ENCODE data around the gene COPS9. TPM values are rescaled to one million over a fixed set of nuclear protein-coding genes. Genes with fewer than 3 reads are reported as not detected.

Gene COPS9
- total and polyA plus RNA-seq, 10 of the 15 experiments (the other 5 are each of a cell fraction or from before 2014, with no cell fraction given), result 80.8 to 419 (median 213) TPM

DNA sequence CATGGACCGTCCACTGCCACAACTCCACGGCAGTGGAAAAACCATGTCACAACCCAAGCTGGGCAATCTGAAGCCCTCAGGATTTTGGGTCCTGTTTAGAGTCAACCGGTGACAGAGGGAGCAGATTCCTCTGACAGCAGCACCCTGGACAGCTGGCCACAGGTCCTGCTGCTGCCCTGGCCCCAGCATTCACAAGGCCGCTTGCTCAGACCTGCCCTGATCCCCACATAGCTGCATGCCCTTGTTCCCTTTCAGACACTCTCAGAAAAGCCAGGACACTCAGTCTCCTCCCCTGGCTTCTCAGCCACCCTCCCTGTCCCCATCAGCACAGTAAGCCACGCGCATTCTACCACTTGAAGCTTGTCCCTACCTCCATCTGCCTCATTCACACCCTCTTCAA, 1.6 kb downstream of the COPS9 start (continued):
- no peak for TF ChIP-seq RFX5 (IDR thresholded peaks at IDR 0.05; ENCODE audit: low read depth, low read length)
- no peak for TF ChIP-seq RAD51 (IDR thresholded peaks at IDR 0.05)

DNA sequence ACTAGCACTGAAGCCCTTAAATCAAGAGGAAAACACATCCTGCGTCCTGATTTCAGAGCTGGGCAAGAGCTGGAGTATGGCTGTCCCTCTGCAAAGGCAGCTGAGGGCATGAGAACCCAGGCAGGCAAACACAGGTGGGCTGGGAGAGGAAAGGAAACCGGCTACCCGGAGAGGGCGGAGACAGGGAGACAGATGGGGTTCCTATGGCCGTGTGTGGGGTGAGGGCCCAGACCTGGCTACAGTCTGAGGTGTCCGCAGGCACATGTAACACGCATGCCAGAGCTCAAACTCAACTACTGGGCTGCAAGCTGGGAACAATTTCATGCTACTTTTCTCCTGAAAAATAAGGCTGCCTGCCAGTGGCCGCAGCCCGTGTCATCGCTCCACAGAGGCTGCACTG, 2.7 kb downstream of the COPS9 start:
- in situ Hi-C loops (cut with MboI), result no loop called here
- no peak for DNase-seq (ENCODE audit: low read depth, low spot score)

More for the DNA sequence above, 2.7 kb downstream of the COPS9 start:
- Histone ChIP-seq H3K4me1 (ENCODE audit: control insufficient read depth, insufficient read depth, low read length) (no peaks in the 10 kb centered on the region; the same call in 1 of the 2 replicates), H2AFZ (ENCODE audit: control insufficient read depth, low read depth, low read length) (no peak overlapping the region), H3K36me3 (ENCODE audit: control insufficient read depth in 2 of 2, insufficient read depth in 2 of 2, low read length in 1 of 2) (peaks cover 18 to 26% of the 10 kb centered on the region in 2 experiments; a peak in 3 of 4 replicates), H3K27me3 (replicated peaks in 1 of 2; ENCODE audit: control insufficient read depth in 2 of 2, insufficient read depth in 2 of 2, low read length in 1 of 2) (no peaks in the 10 kb centered on the region), H3K4me2 (ENCODE audit: control insufficient read depth, insufficient read depth) (no peak overlapping the region), H3K27ac (ENCODE audit: control insufficient read depth, insufficient read depth) (no peak overlapping the region), H3K79me2 (ENCODE audit: control insufficient read depth, insufficient read depth, low read length) (peaks cover 19% of the 10 kb centered on the region), H3K4me3 (no peak overlapping the region), H4K20me1 (ENCODE audit: control insufficient read depth, insufficient read depth) (no peaks in the 10 kb centered on the region), H3K9ac (ENCODE audit: control insufficient read depth, insufficient read depth, low read length) (no peak overlapping the region), H3K9me3 (replicated peaks; ENCODE audit: control insufficient read depth, insufficient read depth, low read length) (no peaks in the 10 kb centered on the region)
- TF ChIP-seq RFX5 (IDR thresholded peaks at IDR 0.05; ENCODE audit: low read depth, low read length) (no peak), ZZZ3 (IDR thresholded peaks at IDR 0.05; ENCODE audit: control insufficient read depth, insufficient read length, low read depth) (no peak), NFYB (IDR thresholded peaks at IDR 0.05; ENCODE audit: insufficient read depth, low read depth, low read length) (no peak), MTA3 (IDR thresholded peaks at IDR 0.05; ENCODE audit: borderline replicate concordance, low read length) (no peak), MEF2A (IDR thresholded peaks at IDR 0.05; ENCODE audit: insufficient read depth, low read depth, low read length) (no peak), KAT2A (conservative IDR thresholded peaks at IDR 0.05; ENCODE audit: control insufficient read depth, low read depth, low read length) (no peak), BMI1 (IDR thresholded peaks at IDR 0.05; ENCODE audit: borderline replicate concordance) (no peak), CEBPB (IDR thresholded peaks at IDR 0.05; ENCODE audit: borderline replicate concordance in 1 of 2, low read depth in 2 of 2, low read length in 2 of 2) (no peak), NR2C2 (IDR thresholded peaks at IDR 0.05; ENCODE audit: borderline replicate concordance, control insufficient read depth, insufficient read length, low read depth) (no peak), TAF1 (IDR thresholded peaks at IDR 0.05; ENCODE audit: borderline replicate concordance, low read depth, low read length) (no peak), POLR2AphosphoS2 (IDR thresholded peaks at IDR 0.05; ENCODE audit: low read depth, low read length) (no peak), NRF1 (conservative IDR thresholded peaks at IDR 0.05; ENCODE audit: low read depth, low read length) (no peak), RBBP5 (conservative IDR thresholded peaks at IDR 0.05) (no peak), SUPT20H (IDR thresholded peaks at IDR 0.05; ENCODE audit: borderline replicate concordance, control insufficient read depth, low read depth, low read length) (no peak), FOXK2 (IDR thresholded peaks at IDR 0.05) (no peak), ZNF274 (IDR thresholded peaks at IDR 0.05; ENCODE audit: insufficient read depth, insufficient read length) (no peak), IKZF2 (IDR thresholded peaks at IDR 0.05) (no peak), RUNX3 (IDR thresholded peaks at IDR 0.05; ENCODE audit: low read length) (no peak), PAX8 (IDR thresholded peaks at IDR 0.05) (no peak)
- TF ChIP-seq, protein P1, sequence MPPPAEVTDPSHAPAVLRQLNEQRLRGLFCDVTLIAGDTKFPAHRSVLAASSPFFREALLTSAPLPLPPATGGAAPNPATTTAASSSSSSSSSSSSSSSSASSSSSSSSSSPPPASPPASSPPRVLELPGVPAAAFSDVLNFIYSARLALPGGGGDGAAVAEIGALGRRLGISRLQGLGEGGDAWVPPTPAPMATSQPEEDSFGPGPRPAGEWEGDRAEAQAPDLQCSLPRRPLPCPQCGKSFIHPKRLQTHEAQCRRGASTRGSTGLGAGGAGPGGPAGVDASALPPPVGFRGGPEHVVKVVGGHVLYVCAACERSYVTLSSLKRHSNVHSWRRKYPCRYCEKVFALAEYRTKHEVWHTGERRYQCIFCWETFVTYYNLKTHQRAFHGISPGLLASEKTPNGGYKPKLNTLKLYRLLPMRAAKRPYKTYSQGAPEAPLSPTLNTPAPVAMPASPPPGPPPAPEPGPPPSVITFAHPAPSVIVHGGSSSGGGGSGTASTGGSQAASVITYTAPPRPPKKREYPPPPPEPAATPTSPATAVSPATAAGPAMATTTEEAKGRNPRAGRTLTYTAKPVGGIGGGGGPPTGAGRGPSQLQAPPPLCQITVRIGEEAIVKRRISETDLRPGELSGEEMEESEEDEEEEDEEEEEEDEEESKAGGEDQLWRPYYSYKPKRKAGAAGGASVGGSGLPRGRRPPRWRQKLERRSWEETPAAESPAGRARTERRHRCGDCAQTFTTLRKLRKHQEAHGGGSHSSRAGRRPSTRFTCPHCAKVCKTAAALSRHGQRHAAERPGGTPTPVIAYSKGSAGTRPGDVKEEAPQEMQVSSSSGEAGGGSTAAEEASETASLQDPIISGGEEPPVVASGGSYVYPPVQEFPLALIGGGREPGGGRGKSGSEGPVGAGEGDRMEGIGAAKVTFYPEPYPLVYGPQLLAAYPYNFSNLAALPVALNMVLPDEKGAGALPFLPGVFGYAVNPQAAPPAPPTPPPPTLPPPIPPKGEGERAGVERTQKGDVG (CRISPR knock-in tag; IDR thresholded peaks at IDR 0.05), result no peak
- ChIA-PET RAD21 (ENCODE audit: unreplicated experiment) (no interaction called here), POLR2A (no interaction called here), SMC1A (ENCODE audit: uncharacterized antibody, unreplicated experiment) (no interaction called here), CTCF (no interaction called here)
- intact Hi-C loops (cut with micrococcal nuclease; ENCODE audit: unreplicated experiment), result no loop called here
- BruUV-seq (replicated peaks), result no TSS peak
- FAIRE-seq (no peak), ATAC-seq (no peak)
- 95% methylated on average over 10 of the region's 10 CpGs for whole genome bisulfite sequencing (ENCODE audit: insufficient coverage, insufficient replicate concordance, low lambda C conversion rate, missing lambda C conversion rate)
